Activated naive CD4-positive, alpha-beta T cell treated with anti-CD3 and anti-CD28 coated beads, Interleukin-2, amount 50 U/mL, for 72 hours (primary cell): Measurements from ENCODE around the gene FYB2. TPM values are rescaled to one million over a fixed set of nuclear protein-coding genes. Genes with fewer than 3 reads are reported as not detected.

Experiments
- ATAC-seq, 2 donors: fragments of 150-1000 bp; cut with Tn5 transposase; 2 replicates each; pipeline ENCODE4 v1.10.0; 2021; ENCODE audit warnings: mild to moderate bottlenecking in 2 of 2, moderate library complexity in 2 of 2
- DNase-seq, 2 donors: peaks; one replicate each; pipeline ENCODE4 v3.0.0; 2021 to 2022; ENCODE audit warnings: low spot score in 2 of 2
- H3K27ac Mint-ChIP-seq, 2 donors: one replicate each; pipeline ENCODE4 v1.8.0; 2022; ENCODE audit warnings: mild to moderate bottlenecking in 2 of 2, mixed read lengths in 2 of 2
- H3K36me3 Mint-ChIP-seq, 2 donors: one replicate each; pipeline ENCODE4 v1.8.0; 2022; ENCODE audit warnings: mixed read lengths in 2 of 2
- H3K9me3 Mint-ChIP-seq, 2 donors: one replicate each; pipeline ENCODE4 v1.8.0; 2022; ENCODE audit warnings: mixed read lengths in 2 of 2
- total RNA-seq, 2 donors: library from RNA; stranded (reverse); gene quantifications; one replicate each; pipeline ENCODE4 v1.2.3, GENCODE V29; 2022

The FYB2 gene
- total RNA-seq: not detected

- Mint-ChIP-seq H3K27ac (no peak within 1 kb of the TSS), H3K9me3 (peaks cover 6% of the 10 kb centered on the region in 2 donors), H3K36me3 (peaks cover 0 to 5% of the 10 kb centered on the region in 2 donors)
- ATAC-seq: no peak
- DNase-seq: no peak
Measured at GRCh38 chr1:56819387-56819899, at the start of gene FYB2. FYB2 (minus strand) TSS chr1:56819404; CDS start chr1:56819290, 114 bp downstream.

GRCh38 chr1:56868761-56869160 is 49.6 kb upstream of the FYB2 start:
- no peak overlapping the region for H3K27ac Mint-ChIP-seq
- H3K9me3 Mint-ChIP-seq: peaks cover 0 to 13% of the 10 kb centered on the region in 2 donors
- ATAC-seq (no peak), DNase-seq (no peak)
- no peaks in the 10 kb centered on the region for H3K36me3 Mint-ChIP-seq

- ATAC-seq (no peak), DNase-seq (no peak)
- Mint-ChIP-seq H3K9me3 (peaks cover 0 to 13% of the 10 kb centered on the region in 2 donors), H3K36me3 (no peaks in the 10 kb centered on the region), H3K27ac (no peak overlapping the region)
Measured at GRCh38 chr1:56867491-56867890, 48.3 kb upstream of the FYB2 start.

- H3K36me3 Mint-ChIP-seq: no peaks in the 10 kb centered on the region
- DNase-seq (no peak), ATAC-seq (no peak)
- peaks cover 0 to 13% of the 10 kb centered on the region in 2 donors for H3K9me3 Mint-ChIP-seq
- no peak overlapping the region for H3K27ac Mint-ChIP-seq
Measured at GRCh38 chr1:56866656-56867055, 47.5 kb upstream of the FYB2 start.

GRCh38 chr1:56864430-56864829 is 45.2 kb upstream of the FYB2 start:
- no peak overlapping the region for H3K27ac Mint-ChIP-seq
- no peak for ATAC-seq
- no peak for DNase-seq
- H3K36me3 Mint-ChIP-seq: no peaks in the 10 kb centered on the region
- peaks cover 4 to 13% of the 10 kb centered on the region in 2 donors for H3K9me3 Mint-ChIP-seq

GRCh38 chr1:56863265-56863992 is 44.2 kb upstream of the FYB2 start:
- ATAC-seq (no peak), DNase-seq (no peak)
- Mint-ChIP-seq H3K36me3 (no peaks in the 10 kb centered on the region), H3K27ac (no peak overlapping the region), H3K9me3 (peaks cover 4 to 13% of the 10 kb centered on the region in 2 donors)

- peaks cover 4% of the 10 kb centered on the region in 2 donors for H3K9me3 Mint-ChIP-seq
- no peak for DNase-seq
- no peaks in the 10 kb centered on the region for H3K36me3 Mint-ChIP-seq
- no peak for ATAC-seq
- no peak overlapping the region for H3K27ac Mint-ChIP-seq
Measured at GRCh38 chr1:56859287-56859686, 40.1 kb upstream of the FYB2 start.

GRCh38 chr1:56856186-56856585 is 37.0 kb upstream of the FYB2 start:
- no peak for DNase-seq
- ATAC-seq: no peak
- no peak overlapping the region for H3K27ac Mint-ChIP-seq
- H3K9me3 Mint-ChIP-seq: peaks cover 0 to 4% of the 10 kb centered on the region in 2 donors
- no peaks in the 10 kb centered on the region for H3K36me3 Mint-ChIP-seq

- H3K36me3 Mint-ChIP-seq: no peaks in the 10 kb centered on the region
- no peak for DNase-seq
- no peak overlapping the region for H3K27ac Mint-ChIP-seq
- no peak for ATAC-seq
- no peaks in the 10 kb centered on the region for H3K9me3 Mint-ChIP-seq
Measured at GRCh38 chr1:56855190-56855589, 36.0 kb upstream of the FYB2 start.

- H3K36me3 Mint-ChIP-seq: no peaks in the 10 kb centered on the region
- H3K27ac Mint-ChIP-seq: no peak within 1 kb of the TSS
- no peak for DNase-seq
- ATAC-seq: no peak
- H3K9me3 Mint-ChIP-seq: no peaks in the 10 kb centered on the region
Measured at GRCh38 chr1:56854521-56855099, 35.4 kb upstream of the FYB2 start, which contains the start of gene C8A. C8A (plus strand) TSS chr1:56854797; CDS start chr1:56854902, 105 bp downstream.

GRCh38 chr1:56852476-56852875 is 33.3 kb upstream of the FYB2 start:
- Mint-ChIP-seq H3K9me3 (no peaks in the 10 kb centered on the region), H3K27ac (no peak overlapping the region), H3K36me3 (no peaks in the 10 kb centered on the region)
- DNase-seq (no peak), ATAC-seq (no peak)

- H3K36me3 Mint-ChIP-seq: no peaks in the 10 kb centered on the region
- no peaks in the 10 kb centered on the region for H3K9me3 Mint-ChIP-seq
- no peak overlapping the region for H3K27ac Mint-ChIP-seq
- DNase-seq (no peak), ATAC-seq (no peak)
Measured at GRCh38 chr1:56850922-56851321, 31.7 kb upstream of the FYB2 start.

GRCh38 chr1:56850411-56850810 is 31.2 kb upstream of the FYB2 start:
- Mint-ChIP-seq H3K36me3 (no peaks in the 10 kb centered on the region), H3K9me3 (no peaks in the 10 kb centered on the region), H3K27ac (no peak overlapping the region)
- DNase-seq (no peak), ATAC-seq (no peak)

- DNase-seq (no peak), ATAC-seq (no peak)
- Mint-ChIP-seq H3K36me3 (no peaks in the 10 kb centered on the region), H3K27ac (no peak overlapping the region), H3K9me3 (no peaks in the 10 kb centered on the region)
Measured at GRCh38 chr1:56849750-56850149, 30.5 kb upstream of the FYB2 start.

GRCh38 chr1:56845343-56845742 is 26.1 kb upstream of the FYB2 start:
- Mint-ChIP-seq H3K9me3 (no peaks in the 10 kb centered on the region), H3K27ac (no peak overlapping the region), H3K36me3 (no peaks in the 10 kb centered on the region)
- no peak for DNase-seq
- ATAC-seq: no peak

- ATAC-seq: no peak
Measured at GRCh38 chr1:56844545-56845136, 25.4 kb upstream of the FYB2 start.

GRCh38 chr1:56843544-56843943 is 24.3 kb upstream of the FYB2 start:
- Mint-ChIP-seq H3K9me3 (no peaks in the 10 kb centered on the region), H3K27ac (no peak overlapping the region), H3K36me3 (peaks cover 0 to 6% of the 10 kb centered on the region in 2 donors)
- DNase-seq: no peak
- no peak for ATAC-seq

More at GRCh38 chr1:56844545-56845136, 25.4 kb upstream of the FYB2 start:
- DNase-seq: no peak
- Mint-ChIP-seq H3K36me3 (no peaks in the 10 kb centered on the region), H3K9me3 (no peaks in the 10 kb centered on the region), H3K27ac (no peak overlapping the region)
